HG02588 (cell line): ENCODE data around the gene ZKSCAN8.

Experiments used
- ATAC-seq: cut with Tn5 transposase; IDR thresholded peaks from one replicate; pipeline ENCODE4 v1.9.1; 2021; ENCODE audit warnings: mild to moderate bottlenecking, moderate library complexity; ENCODE audit not compliant: unreplicated experiment

The ZKSCAN8 gene

DNA sequence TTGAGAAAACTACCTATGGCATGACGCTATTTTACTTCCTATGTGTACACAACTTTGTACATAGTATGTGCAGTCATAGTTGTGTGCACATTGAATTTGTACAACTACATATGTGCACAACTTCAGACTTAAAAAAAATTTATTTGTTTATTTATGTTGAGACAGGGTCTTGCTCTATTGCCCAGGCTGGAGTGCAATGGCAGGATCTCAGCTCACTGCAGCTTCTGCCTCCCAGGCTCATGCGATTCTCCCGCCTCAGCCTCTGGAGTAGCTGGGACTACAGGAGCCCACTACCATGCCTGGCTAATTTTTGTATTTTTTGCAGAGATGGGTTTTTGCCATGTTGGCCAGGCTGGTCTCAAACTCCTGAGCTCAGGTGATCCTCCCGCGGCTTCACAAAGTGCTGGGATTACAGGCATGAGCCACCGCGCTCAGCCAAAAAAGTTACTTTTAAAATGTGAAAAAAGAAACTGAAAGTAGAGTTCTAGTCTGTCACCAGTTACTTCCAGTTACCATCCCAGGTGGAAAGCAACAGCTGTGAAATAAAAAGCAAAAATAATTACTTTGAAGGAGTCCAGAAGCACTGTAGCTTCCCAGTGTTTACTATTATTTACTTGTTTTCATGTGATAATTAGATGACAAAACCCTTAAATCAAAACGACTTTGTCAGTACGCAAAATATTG is 1.7 kb upstream of the ZKSCAN8 start:
- ATAC-seq = no peak

DNA sequence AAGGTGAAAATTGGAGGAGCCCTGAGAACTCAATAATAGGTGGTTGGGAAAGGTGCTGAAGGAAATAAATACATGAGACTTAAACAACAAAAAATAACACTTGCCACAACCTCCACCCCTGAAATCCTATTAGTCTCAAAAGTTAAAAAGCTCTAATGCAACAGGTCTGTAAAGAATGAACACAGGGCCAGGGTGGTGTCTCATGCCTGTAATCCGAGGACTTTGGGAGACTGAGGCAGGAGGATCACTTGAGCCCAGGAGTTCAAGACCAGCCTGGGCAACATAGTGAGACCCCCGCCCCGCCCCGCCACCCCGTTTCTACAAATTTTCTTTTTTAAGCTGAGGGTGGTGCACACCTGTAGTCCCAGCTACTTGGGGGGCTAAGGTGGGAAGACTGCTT is 1.1 kb upstream of the ZKSCAN8 start:
- no peak for ATAC-seq

DNA sequence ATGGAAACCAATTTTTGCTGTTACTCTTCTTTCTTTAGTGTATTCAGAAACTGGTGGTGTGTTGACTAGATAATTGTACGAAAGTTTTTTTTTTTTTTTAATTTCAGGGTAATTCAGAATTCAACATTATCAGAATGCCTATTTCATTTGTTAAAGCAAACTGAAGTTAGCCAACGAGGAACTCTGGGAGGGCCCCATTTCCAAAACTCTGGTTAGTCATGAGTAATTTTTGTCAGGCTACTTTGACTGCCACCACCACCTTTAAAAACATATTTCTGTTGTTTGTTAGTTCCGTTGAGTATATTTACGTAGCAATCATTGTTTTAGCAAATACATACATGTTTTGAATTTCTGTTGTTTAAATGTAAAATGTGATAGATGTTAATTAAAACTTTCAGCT is 763 bp downstream of the ZKSCAN8 start:
- ATAC-seq = no peak

DNA sequence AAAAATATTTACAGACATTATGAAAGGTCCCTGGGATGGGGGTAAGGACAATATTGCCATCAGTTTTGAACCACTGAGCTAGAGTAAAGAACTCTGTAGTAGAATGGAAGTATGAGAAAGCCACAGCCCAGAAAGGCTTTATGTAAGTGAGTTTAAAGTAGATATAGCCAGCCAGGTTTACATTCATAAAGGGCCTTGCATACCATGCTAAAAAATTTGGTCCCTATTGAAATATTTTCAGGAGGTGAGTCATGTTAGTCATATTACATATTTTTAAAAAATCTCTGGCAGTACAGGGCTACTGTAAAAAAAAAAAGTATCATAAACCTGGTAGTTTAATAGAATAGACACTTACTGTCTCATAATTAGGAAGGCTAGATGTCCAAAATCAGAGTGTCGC is 3.5 kb downstream of the ZKSCAN8 start:
- no peak for ATAC-seq

DNA sequence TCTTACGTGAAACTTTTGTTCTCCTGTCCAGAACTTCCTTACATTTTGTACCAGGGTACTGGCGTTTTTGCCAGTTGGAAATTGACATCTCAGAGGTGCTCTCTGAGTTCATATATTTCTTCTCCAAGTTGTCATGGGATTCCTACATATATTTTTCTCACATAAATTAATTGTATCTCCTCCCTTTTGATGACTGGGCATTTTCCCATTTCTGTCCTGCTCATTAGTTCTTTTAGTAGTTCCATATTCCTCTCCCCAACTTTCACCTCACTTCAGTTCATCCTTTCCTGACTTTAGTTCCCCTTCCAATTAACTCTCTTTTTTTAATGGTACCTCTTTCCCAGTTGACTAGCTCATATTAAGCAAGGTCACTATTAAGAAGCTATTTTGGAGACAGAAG is 10.8 kb downstream of the ZKSCAN8 start:
- ATAC-seq = no peak

DNA sequence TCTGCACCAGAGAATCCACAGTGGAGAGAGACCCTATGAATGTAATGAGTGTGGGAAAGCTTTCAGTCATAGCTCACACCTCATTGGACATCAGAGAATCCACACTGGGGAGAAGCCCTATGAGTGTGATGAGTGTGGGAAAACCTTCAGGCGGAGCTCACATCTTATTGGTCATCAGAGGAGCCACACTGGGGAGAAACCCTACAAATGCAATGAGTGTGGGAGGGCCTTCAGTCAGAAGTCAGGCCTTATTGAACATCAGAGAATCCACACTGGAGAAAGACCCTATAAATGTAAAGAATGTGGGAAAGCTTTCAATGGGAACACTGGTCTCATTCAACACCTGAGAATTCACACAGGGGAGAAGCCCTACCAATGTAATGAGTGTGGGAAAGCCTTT is 11.9 kb downstream of the ZKSCAN8 start:
- ATAC-seq = no peak

DNA sequence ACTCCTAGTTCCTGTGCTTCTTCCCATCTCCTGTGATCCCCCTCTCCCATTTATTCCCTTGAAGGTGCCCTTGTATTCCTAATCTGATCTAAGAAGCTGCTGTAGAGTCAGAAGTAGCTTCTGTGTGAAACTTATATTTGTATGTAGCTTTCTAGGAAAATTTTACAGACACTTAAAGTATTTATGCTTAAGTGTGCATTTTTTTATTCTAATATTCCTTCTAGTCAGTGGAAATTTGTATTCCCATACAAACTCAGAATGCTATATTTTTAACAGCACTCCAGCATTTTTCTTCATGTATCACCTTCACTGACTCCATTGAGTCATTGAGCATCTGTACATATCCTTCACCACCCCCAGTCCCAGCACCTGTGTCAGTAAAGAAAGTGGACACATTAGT is 12.7 kb downstream of the ZKSCAN8 start:
- no peak for ATAC-seq

DNA sequence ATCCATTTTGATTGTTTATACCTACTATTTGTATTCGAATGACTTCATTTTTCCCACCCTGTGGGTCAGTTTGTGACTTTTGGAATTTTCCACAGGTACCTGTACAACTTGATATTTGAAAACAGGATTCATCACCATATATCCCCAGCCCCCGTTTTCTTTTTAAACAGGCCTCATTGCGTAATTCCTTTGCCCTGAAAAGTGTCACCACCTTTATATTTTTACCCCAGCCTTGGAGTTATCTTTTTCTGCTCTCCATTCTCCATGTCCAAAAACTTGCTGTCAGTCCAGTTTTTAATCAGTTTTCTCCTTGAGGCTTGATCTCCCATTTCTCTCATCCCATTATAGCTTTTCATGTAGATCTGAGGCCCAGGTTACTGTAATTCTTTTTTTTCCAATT is 16.6 kb downstream of the ZKSCAN8 start:
- no peak for ATAC-seq

DNA sequence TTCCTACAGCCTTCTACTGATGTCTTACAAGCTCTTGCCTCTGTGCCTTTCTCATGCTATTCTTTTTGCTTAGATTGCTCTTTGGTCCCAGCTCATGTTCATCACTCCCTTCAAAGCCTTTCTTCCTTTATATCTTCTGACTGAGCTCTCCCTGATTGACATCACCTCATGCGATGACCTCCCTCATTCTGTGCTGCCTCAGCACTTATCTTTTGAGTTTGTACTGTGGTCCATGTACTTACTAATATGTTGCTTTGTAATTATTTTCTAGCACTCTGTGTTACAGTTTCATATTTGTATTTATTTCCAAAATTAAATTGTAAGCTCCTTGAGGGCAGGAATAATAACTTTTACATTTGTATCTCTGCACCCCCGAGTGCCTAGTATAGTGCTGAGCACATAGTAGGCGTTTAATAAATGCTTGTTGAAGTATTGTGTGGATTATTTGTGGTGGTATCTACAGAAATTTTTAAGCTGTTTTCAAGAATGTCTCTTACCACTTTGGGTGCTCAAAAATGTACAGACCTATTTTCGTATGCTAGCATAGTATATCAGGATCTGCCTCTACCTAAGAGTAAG is 17.4 kb downstream of the ZKSCAN8 start:
- ATAC-seq = no peak

DNA sequence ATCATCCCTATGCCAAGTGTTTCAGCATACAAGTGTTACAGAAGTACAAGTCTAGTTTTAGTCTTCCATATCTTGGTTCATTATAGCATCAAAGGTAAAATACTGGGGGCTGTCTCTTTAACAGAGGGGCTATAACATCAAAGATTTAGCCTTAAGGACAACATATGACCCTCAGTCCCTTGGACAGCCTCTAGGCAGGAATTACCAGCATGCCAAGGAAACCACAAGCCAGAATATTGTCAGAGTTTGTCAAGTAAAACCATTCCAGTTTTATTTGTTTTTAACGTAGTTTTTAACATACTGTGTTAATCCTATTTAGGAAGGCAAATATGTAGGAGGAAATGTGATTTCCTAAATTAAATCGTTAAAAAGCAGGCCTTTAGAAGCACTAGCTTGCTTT is 18.6 kb downstream of the ZKSCAN8 start:
- ATAC-seq = no peak

DNA sequence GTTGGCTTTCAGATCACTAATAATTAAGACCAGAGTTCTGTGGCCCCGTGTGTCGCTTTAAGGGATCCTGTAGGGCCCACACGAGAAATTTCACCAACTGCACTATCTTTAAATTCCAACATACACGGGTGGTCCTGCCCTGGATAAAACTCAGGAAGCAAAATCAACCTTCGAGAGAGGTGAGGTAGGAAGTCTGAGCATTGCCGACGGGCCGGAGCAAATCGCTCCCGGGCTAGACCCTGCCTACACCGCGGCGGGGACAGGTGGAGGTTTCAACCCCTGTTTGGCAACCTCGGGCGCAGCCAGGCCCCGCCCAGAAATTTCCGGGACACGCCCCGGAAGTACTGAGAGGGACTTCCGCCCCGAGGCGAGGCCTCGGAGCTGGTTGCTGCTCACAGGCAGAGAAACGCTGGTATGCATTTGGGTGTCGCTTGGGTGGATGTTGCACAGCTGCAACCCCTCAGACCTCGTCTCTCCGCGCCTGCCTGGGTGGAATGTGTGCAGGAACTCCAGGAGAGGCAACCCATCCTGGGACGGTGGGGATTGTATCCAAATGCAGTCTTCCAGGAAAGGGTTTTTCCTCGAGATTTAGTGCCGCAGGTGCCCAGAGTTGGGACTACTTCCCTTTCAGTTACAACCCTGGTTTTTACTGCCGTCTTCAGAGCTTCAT is 19.9 kb downstream of the ZKSCAN8 start:
- peak; percentile 90 for ATAC-seq

DNA sequence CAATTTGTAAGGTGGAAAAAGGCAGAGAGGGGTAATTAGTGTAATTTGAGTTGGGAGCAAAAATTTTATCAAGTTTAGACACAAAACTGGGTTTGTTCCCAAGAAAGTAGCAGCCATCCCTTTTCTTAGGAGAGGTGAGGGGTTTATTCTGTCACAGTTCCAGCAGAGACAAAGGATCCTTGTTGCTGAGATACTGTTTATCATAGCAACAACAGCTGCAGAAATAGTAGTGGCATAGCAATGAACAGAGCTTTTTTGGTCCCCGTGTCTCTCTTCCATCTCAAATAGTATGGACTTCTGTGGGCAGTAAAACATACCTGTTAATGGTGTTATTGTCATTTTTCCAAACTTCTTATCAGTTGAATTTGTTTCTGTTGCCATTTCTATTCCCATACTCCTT is 23.9 kb downstream of the ZKSCAN8 start:
- no peak for ATAC-seq

DNA sequence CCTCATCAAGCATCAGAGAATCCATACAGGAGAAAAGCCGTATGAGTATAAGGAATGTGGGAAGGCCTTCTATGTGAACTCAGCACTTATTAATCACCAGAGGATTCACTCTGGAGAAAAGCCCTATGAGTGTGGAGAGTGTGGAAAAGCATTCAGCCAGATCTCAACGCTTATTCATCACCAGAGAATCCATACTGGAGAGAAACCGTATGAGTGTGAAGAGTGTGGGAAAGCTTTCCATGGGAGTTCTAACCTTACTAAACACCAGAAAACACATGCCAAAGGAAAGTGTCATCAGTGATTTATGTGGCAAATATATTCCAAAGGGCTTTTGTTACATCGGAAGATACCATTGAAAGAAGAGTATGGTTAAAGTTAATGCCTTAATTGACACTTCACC is 25.4 kb downstream of the ZKSCAN8 start:
- ATAC-seq = no peak

DNA sequence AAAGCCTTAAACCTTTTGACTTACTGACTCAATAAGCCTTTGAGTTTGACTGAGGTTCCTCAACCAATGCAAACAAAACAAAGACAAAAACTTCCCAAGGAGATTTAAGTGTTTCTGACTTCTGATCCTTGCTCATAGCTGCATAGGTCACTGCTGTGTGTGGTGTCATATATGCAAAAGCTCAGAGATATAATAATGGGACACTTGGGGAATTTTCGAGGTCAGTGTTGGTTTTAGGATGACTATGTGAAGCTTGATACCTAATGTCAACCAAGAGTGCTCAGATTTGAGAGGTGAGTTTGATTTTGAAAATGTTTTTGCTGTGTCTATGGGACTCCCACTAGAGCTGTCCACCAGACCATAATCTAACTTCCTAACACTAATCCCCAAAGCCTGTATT is 26.2 kb downstream of the ZKSCAN8 start:
- no peak for ATAC-seq

DNA sequence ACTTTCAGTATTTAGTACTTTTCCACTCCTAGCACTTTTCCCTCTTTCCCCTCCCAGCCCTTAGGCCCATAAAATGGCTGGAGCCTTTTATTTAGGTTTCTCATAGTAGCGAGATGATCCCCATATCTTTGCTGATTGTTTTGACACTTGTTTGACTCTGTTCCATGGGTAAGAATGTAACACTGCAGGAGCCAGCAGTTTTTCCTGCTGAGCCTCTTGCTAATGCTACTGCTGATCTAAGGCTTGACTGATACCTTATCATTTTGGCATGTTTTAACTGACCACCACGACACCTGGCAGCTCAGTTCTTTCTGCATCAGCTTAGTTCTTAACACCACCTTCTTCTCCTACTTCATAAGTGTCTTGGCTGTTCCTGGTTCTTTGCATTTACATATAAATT is 29.6 kb downstream of the ZKSCAN8 start:
- no peak for ATAC-seq

DNA sequence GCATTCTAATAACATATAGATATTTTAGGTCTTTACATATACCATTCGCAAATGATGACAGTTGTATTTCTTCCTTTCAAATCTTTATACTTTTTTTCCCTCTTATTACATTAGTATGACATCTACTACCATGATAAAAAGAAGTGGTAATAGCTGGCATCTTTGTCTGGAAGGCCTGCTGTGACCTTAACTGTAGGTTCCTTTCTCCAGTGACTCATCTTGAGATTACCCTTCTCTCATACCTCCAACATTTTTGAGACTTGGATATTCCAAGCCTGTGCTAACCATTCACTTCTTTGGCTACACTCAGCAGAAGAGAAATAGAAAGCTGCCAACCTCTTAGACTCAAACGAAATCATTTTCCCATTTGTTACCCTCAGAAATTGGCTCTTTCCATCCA is 30.3 kb downstream of the ZKSCAN8 start:
- ATAC-seq = no peak

DNA sequence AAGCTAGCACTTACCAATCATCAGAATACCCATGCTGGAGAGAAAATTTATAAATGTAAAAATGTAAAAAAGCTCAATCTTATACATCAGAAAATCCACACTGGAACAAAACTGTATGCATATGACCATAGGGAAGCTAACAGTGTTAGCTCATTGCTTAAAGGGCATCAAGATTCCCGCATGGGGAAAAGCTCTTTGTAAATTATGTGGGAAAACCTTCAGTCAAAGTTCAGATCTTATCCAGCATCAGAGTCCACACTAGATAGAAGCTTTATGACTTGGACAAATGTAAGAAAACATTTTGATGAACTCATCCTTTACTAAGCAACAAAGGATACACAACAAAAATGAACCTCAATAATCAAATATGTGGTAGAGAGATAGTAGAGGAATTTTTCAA is 34.7 kb downstream of the ZKSCAN8 start:
- no peak for ATAC-seq

DNA sequence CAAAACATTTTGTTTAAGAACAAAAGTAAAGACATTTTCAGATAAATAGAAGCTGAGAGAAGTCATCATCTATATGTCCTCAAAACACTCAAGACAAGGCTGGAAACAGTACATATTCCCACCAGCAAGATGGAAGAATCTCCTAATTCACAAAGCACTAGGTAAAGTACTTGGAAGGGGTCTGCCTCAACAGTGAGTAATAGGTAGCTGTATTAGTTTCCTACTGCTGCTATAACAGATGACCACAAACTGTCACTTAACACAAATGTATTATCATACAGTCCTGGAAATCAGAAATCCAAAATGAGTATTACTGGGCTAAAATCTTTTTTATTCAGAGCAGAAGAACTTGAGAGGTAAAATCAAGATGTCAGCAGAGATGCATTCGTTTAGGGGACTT is 40.6 kb downstream of the ZKSCAN8 start:
- ATAC-seq = no peak

DNA sequence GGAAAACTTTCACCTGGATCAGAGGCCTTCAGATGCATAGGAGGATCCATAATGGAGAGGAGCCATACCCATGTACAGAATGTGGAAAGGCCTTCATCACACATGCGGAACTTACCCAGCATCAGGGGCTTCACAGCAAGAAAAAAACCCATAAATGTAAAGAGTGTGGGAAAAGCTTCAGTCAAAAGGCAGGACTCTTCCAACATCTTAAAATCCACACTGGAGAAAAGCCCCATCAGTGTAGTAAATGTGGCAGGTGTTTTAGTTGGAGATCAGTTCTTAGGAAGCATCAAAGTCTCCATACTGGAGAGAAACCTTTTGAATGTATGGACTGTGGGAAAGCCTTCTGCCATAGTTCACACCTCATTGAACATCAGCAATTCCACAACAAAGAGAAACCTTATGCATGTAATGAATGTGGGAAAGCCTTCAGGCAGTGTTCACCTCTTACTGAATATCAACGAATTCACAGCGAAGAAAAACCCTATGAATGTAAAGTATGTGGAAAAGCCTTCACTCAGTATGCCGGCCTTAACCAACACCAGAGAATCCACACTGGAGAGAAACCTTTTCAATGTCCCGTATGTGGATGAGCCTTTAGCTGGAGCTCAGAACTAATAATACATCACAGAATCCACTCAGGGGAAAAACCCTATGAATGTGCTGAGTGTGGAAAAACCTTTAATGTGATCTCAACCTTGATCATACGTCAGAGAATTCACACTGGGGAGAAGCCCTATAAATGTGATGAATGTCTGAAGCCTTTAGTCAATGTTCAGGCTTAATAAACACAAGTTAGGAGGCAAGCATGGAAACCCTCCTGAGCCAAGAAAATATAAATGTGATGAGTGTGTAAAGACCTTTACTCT is 46.7 kb downstream of the ZKSCAN8 start:
- ATAC-seq = no peak

DNA sequence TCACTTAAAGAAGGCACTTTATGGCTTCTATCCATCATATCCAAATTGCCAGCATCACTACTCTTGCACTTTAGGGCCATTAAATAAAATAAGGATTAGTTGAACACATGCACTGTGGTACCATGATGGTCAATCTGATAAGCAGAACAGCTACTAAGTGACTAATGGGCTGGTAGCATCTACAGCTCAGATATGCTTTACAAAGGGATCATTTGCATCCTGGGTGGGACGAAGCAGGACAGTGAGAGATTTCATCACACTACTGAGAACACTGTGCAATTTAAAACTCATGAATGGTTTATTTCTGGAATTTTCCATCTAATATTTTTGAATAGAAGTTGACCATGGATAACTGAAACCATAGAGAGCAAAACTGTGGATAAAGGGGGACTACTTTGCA is 58.3 kb downstream of the ZKSCAN8 start:
- no peak for ATAC-seq

DNA sequence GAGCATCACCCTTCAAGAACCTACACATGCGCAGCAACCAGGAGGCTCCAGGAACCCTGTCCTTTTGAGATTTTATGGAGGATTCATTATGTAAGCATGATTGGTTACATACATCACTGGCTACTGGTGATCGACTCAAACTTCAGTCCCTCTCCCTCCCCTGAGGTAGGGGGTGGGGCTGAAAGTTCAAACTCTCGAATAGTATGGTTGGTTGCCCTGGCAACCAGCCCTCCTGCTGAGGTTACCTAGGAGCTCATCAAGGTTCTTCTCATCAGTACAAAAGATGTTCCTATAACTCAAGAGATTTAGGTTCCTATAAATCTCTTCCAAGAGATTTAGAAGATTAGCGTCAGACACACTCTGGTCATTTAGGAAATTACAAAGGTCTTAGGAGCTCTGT is 61.5 kb downstream of the ZKSCAN8 start:
- ATAC-seq = no peak

DNA sequence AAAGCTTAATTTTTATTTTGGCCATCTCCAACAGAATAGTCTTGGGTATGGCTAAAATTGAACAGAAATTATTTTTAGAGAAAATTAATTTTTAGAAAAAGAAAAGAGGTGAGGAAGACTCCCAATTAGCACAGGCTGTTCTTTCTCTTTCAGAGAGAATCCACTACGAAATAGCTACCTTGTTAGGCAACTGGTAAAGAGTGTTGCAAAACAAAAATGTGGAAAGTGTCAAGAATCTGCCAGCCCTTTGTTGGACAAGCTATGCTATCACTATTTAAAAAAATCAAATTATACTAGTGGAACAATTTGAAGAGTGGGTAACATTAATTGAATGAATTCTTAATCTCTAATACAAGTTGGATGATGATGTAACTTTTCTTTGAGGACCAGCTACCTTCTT is 64.2 kb downstream of the ZKSCAN8 start:
- no peak for ATAC-seq
